Left kidney (tissue), 2 donors: ENCODE data around the gene SLC25A11. TPM values are rescaled to one million over a fixed set of nuclear protein-coding genes. Genes with fewer than 3 reads are reported as not detected.

Source experiments
- DNase-seq: peaks from one replicate; pipeline ENCODE4 v3.0.0-alpha.2; 2013
- polyA plus RNA-seq: library from polyadenylated mRNA; unstranded; fragments of 120-200 nt; gene quantifications from one replicate; pipeline ENCODE4 v1.2.1, GENCODE V29; 2013; ENCODE audit not compliant: insufficient read length

The SLC25A11 gene
- polyA plus RNA-seq, 1 donor = 65.3 TPM

DNA sequence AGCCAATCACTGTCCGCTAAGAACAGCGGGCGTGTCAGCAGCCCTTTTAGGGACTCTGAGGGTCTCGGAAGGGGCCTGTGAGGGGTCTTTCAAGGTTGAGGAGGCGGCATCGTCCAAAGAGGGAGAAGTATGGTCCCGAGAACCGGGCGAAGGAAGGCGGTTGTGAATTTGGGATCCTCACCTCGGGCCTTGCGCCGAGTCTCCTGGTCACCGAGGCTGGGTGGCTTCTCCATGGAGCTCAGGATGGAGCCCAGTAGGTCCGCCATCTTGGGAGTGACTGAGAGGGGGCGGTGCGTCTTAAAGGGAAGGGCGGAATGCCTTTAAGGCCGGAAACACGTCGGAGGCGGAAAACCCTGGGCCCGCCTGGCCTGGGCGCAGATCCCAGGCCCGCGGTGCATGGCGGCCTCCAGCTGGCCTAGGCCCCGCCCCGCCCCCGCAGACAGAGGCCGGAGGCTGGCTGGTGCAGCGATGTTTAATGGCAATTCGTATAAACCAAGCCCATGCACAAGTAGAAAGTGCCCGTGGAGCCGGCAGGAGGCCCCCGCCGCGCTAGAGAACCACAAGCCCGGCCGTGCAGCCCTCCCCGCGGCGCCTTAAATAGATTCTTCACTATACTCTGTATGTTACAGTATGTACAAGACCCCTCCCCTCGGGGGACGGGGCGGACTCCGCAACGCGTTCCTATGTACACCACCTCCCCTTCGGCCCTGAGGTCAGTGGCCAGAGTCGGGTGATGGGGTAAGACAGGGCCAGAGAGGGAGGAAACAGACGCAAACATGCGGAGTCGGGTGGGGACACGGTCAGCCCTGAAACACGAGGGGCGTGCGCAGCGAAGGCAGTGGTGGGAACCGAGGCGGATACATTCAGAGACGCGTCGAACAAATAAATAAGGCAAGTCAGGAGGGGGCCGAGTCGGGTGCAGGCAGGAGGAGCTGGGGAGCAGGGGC is 28.0 kb upstream of the SLC25A11 start, which contains the start of gene SPAG7:
Gene SPAG7, minus strand, starts transcription at position 279 of the 947 bp plus-strand sequence. Its CDS starts 13 bp downstream, at position 266.
- peak; percentile 97 for DNase-seq

DNA sequence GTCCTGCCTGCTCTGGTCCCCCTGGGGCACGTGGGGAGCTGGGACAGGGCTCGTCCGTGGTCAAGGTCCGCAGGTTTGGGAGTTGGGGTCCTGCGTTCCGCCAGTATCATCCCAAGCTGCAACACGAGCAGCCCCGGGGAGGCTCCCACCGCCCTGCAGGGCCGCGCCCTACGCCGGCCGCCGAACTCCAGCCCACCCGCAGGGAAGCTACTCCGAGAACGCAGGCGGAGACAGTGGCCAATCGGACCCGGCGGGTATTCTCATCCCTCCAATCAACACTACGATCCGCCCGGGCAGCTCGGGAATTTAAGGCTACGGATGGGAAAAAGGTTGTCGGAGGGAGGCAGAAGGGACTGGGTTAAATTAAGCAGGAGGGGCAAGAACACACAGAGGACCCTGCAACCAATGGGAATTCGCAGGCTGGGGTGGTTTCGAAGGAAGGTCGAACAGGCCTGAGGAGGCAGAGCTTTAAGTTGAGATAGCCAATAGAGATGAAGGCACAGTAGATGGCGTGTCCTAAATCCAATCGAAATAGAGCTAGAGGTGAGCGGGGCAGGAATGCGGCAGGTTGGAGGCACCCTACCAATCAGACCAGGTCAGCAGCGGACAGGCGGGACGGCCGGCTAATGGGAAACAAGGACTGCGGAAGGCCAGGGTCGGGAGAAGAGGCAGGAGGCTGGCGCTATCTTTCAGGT is 27.1 kb upstream of the SLC25A11 start:
- peak; percentile 99 for DNase-seq

DNA sequence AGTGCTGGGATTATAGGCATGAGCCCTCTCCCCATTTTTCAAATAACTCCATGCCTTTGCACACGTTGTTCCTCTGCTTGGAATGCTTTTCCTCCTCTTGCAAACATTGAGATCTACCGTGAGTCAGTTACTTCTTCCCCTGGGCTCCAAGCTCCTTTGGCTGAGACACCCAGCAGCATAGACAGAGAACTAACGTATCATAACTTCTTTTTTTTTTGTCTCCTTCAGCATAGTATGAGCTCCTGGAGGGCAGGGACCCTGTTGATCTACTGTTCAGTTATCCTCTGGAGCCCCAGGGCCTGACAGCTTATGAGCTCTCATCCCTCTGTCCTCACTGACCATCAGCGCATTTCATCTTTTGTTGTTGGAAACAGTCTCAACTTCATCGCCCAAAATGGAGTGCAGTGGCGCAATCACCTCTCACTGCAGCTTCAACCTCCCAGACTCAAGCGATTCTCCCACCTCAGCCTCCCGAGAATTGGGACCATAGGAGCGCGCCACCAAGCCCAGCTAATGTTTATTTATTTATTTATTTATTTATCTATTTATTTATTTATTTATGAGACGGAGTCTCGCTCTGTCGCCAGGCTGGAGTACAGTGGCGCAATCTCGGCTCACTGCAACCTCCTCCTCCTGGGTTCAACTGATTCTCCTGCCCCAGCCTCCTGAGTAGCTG is 25.6 kb upstream of the SLC25A11 start:
- DNase-seq = no peak

DNA sequence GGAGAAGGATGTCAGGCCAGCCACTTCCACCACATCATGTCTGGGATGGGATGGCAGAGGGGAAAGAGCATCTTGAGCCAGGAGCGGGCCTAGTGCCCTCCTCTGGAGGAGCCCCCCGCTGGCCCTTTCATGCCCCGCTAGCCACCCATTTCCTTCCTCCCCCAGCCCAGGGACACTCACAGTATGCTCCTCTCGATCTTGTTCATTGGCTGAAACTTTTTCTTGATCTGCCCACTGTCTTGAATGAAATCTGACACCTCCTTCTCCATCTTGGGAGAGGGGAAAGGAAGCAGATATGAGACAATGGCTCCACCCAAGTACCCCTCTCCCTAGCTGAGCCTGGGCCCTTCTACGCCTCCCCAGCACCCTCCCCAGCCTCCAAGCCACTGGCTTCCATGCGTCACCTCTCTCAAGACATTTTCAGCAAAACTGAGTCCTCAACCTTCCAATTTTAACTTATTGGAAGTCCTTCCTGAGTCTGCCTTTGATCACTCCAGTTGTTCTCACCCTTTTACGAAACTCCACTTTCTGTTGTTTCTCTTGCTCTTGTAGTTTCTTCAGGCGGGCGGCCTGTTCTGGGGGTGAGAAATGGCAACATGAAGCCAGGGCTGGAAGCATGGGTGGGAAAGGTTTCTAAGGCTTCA is 20.6 kb upstream of the SLC25A11 start:
- DNase-seq = no peak

DNA sequence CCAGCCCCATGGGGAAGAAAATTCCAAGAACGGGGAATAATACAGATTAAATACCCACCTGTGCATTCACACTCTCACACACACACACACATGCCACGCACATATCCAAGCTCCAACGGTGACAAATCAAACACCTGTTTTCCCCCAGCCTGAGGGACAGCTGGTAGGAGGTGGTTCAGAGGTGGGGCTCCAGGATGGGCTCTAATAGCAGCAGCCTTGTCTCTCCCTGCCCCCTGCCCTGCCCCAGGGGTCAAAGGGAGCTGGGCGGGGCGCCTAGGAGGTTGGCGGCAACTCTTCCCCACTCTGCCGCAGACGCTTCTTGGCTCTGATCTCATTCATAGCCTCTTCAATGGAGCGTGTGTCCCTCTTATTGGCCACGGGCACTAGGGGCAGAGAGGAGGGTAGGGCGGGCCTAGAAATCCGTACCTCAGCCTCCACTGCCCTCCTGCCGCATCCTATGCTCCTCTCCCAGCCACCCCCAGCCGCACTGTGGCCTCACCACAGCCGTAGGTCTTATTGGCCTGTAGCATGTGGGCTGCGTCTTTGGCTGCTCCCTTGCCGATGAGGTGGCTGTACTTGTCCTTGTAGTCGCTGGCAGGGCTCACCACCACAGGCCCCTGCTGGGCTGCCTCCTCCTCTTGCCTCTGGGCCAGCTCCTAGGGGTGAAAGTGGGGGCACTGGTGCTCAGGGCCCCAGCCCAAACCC is 19.6 kb upstream of the SLC25A11 start:
- no peak for DNase-seq

DNA sequence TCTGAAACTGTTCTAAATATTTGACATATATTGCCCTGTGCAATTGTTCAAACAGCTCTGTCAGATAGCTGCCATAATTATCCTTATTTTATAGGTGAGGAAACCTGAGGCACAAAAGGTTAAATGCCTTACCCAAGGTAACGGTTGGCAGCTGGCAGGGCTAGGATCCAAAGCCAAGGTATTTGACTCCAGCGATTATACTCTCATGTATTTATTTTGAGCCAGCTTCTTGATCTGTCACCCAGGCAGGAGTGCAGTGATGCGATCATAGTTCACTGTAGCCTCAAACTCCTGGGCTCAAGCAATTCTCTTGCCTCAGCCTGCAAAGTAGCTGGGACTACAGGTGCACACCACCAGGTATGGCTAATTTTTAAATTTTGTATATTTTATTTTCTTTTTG is 18.3 kb upstream of the SLC25A11 start:
- no peak for DNase-seq

DNA sequence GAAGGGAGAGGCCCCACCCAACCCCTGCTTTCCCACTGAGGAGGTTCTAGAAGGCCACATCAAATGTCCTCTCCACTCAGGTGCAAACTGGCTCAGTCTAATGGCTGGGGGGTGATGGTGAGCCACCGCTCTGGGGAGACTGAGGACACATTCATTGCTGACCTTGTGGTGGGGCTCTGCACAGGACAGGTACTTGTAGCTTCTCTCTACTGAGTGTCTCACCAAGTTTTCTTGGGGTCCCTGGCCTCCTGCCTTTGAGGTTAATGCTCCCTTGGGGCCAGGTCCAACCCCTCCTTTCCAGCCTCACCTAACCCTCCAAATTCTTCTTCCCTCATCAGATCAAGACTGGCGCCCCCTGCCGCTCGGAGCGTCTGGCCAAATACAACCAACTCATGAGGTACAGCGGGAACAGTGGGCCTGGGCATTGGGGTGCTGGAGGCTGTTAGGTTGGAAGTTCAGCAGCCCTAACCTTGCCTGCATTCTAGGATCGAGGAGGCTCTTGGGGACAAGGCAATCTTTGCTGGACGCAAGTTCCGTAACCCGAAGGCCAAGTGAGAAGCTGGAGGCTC is 16.7 kb upstream of the SLC25A11 start:
- DNase-seq = no peak

DNA sequence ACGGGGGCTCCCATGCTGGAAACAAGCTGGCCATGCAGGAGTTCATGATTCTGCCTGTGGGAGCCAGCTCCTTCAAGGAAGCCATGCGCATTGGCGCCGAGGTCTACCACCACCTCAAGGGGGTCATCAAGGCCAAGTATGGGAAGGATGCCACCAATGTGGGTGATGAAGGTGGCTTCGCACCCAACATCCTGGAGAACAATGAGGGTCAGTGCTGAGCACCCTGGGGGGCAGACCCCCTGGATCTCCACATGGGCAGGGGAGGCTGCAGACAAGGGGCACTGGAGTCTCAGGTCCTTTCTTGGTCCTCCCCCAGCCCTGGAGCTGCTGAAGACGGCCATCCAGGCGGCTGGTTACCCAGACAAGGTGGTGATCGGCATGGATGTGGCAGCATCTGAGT is 15.2 kb upstream of the SLC25A11 start:
- no peak for DNase-seq

DNA sequence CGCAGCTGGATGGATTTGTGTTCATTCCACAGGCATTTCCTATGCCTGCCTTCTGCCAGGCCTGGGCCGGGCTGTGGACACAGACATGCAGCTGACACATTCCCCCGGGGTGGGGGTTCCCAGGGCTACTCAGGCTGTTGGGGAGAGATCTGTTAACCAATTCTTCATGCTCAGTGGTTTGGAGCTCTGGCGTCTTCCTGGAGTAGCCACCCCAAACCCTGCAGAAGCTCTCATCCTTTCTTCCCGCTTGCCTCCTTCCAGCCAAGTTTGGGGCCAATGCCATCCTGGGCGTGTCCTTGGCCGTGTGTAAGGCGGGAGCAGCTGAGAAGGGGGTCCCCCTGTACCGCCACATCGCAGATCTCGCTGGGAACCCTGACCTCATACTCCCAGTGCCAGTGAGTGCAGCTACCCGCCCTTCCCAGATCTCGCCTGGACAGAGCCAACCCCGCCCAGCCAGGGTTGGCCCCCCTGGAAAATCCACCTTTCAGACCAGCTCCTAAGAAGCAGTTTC is 13.7 kb upstream of the SLC25A11 start:
- DNase-seq = no peak

DNA sequence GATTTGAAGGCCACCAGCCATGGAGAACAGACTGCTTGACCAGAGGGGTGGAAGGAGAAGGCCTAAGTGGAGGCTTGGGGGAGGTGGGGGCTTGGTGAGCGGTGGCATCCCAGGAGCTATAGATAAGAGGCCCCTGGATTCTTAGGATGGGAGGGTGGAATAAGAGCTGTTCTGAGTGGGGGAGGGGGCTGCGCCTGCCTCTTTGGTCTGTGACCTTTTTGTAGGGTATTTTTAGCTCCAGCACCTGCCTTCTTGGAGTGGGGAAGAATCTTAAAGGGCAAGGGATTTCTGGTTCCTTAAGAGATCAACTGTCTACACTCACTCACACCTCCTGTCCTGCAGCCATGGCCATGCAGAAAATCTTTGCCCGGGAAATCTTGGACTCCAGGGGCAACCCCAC is 11.6 kb upstream of the SLC25A11 start:
- DNase-seq = no peak

DNA sequence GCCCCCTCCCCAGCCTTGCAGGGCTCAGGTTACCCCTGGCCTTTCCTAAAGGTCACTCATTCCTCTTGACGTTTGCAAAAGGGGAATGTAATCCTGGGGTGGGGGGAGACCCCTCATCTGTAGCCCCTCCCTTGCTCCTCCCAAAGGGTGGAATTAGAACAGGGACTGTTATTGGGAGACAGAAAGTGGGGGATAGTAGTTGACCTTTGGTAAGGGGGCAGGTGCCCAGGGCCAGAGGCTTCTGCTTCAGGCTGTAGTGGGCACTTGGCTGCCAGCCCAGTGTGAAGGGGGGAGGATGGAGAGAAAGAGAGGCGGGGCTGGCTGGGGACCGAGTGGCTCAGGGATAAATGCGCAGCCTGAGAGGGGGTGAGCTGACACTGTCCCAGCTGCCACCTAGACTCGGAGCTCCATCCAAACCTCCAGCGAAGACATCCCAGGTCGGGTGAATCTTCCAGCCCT is 10.9 kb upstream of the SLC25A11 start, which contains the start of gene ENO3:
Gene ENO3, plus strand, starts transcription at position 374 of the 459 bp plus-strand sequence. CDS start 711 bp downstream, outside the sequence.
- DNase-seq = no peak

DNA sequence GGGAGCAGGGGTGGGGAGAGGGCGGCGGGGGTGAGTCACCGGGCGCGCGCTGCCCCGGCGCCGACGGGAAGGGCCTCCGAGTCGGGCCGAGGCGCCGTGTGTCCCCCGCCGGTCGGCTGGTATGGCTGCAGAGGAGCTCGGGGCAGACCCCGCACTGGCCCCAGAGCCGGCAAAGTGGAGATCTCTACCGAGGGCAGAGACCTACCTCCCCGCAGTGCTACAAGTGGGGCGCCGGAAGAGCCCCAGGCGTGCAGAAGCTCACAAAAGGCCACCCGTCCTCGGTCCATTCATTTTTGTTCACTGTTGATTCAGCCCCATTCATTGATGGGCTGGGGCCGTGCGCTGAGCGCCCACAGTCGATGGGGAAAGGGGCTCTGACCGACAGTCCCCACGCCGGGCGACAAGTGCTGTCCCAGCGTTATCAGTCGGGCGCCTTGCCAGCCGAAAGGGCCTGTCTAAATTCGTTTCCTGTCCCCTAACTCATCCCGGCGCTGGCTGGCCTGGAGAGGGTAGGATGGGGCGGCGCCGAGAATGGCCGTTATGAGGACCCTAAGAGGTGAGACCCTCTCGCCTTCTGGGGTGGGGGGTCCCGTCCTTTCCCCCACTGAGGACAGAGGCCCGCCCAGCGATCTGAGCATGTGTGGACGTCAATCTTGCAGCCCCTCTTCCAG is 10.4 kb upstream of the SLC25A11 start:
- DNase-seq = no peak

DNA sequence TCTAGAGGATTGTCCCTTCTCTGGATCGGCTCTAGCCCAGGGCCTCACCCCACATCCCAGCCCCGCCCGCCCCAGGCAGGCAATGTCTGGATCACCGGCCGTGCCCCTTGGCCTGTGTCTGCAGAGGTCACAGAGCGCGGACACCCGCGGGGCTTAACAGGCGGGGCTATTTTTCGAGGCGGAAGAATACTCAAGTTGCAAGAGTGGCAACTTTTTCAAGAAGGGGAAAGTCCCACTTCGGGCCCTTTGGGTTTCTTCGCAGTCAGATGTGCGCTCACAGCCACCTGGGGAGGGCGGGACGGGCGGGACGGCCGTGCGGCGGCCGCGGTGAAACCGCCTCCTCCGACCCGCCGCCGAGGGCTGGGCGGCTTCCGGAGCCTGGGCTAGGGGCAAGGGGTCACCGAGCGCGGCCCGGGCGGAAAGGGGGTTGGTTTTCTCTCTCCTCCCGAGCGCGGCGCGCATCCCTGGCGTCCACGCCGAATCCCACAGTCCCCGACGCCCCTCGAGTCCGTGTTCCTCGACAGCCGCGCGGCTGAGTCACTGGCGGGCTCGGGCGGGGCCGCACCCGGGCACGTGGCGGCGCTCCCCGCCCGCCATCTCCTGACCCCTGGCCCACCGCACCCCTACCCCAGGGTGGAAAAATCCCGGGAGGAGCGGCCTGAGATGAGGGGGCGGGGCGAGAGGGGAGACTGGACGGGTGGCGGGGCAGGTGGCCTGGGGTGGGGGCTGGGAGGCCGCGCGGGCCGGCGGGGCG is 9.7 kb upstream of the SLC25A11 start:
- no peak for DNase-seq

DNA sequence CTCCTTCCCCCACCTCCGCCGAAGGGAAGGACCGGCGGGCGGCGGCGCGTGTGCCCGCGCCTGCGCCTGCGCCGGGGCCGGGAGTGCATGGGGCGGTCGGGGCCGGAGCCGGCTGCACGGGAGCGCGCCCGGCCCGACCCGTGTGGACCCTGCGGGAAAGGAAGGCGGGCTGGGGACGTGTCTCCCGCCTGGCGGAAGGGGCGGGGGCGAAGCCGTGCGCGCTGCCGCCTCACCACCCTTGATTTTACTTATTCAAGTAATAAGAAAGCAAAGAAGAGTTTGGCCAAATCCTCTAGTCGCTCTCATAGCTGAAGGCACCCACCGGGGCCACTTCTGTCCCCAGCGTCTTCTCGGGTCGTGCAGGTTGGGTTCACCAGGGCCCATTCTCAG is 9.1 kb upstream of the SLC25A11 start:
- peak; percentile 91 for DNase-seq

DNA sequence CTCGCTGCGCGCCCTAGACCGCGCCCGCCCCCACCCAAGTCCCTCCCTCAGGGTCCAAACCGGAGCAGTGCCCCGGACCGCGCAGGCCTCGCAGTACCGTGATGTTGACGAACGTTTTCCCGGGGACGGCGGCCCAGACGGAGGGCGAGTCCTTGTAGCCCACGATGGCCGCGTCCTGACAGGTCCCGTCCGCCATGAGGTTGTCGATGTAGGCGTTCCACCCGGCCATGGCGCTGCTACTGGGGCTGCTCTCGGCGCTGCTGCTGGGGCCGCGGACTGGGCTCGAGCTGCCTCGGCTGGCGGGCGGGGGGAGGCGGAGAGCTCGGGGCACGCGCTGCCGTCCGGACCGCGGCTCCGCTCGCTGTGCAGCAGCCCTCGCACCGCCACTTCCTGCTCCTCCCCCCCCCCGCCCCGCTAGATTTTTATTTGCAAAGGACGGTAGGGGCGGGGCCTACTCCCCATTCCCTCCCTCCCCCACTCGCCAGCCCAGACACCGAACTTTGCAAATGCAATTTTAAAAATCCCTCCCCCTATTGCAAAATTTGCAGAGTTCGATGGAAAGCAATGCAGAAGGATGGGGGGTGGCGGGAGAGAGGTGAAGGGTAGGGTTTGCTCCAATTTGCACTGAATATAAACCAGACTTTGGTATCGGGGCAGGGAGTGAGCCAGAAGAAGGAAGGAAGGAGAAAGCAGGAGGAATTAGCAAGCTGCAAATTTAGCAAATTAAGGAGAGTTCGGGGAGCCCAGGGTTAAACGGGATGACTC is 8.5 kb upstream of the SLC25A11 start, which contains the start of gene PFN1:
Gene PFN1, minus strand, starts transcription at position 365 of the 765 bp plus-strand sequence. Its CDS starts 136 bp downstream, at position 229.
- peak; percentile 88 for DNase-seq

DNA sequence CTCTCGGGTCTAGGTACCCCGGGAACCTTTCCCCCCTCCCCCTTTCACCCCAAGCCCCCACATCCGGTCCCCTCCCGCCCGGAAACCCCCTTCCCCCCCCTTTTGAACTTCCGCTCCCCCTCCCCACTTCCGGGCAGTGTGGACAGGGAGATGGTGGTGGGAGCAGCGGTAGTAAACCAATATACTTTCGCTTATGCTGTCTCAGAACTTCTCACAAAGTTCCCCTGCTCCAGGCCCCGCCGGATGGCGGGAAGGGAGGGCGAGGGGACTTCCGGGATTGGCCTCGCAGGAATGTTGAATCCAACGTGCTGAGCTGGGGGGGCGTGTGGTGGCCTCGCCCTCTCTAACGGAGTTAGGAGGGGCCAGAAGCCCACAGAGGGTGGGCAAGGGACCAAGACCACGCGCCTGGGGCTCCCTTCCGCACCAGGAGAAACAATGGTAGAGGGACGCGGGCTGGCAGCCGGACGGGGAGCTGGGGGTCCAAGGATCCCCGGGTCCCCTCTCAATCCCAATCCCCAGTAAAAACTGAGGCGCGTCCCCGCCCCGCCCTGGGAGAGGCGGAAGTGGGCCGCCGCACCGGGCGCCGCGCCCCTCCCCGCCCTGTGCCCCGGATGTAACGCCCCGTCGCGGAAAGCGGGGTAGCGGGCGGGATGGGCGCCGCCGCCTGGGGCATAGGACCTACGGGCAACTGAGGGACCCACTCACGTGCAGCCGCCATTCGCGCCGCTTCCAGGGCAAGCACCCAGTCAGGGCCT is 7.7 kb upstream of the SLC25A11 start:
- no peak for DNase-seq

DNA sequence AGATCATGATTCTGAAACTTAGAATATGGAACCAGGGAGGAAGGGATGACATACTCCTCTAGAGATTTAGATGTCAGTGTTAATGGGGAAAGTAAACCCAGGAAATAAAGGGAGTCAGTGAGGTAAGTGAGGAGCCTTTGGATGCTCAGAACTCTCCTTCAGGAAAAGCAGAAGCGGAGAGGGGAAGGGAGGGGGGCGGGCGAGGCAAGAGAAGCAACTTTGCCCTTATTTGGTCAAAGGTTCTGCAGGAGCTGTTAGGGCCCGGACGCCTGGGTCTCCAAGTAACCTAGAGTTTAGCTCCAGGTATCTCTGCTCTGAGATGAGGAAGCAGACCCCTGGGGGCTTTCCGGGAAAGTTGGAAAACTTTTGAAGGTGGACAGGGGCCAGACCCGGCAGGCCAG is 7.2 kb upstream of the SLC25A11 start:
- DNase-seq = no peak
